Endothelial cell of umbilical vein (primary cell): ENCODE measurements around the gene ZIC4. TPM values are rescaled to one million over a fixed set of nuclear protein-coding genes. Genes with fewer than 3 reads are reported as not detected.

ENCODE experiments used
- BruUV-seq: library from RNA; stranded (reverse); fragments of 400-500 nt; replicated peaks from 2 replicates; lab custom pipeline; 2021; lab: Mats Ljungman, UMichigan
- CTCF ChIA-PET: fragments of 300-600, 350-600 bp; sonication (Branson Sonifier 250); formaldehyde crosslinking; loops from one replicate; lab custom pipeline; 2021; ENCODE audit warnings: antibody characterized with exemption, inconsistent platforms; lab: Charles Lee
- POLR2A ChIA-PET: fragments of 300-600, 350-600 bp; sonication (Branson Sonifier 250); formaldehyde crosslinking; loops from one replicate; lab custom pipeline; 2021; ENCODE audit warnings: antibody characterized with exemption, inconsistent platforms; lab: Charles Lee
- DNase-seq: peaks from one replicate; pipeline ENCODE4 v3.0.0-alpha.2; 2011; ENCODE audit warnings: low read depth, low spot score
- FAIRE-seq: peaks from 2 replicates; lab custom pipeline; 2011; peaks lifted over from hg19 to GRCh38; lab: Jason Lieb, UNC
- H2AFZ ChIP-seq: 2 replicates; pipeline ENCODE4 v1.6.0; 2012; ENCODE audit warnings: low read depth, low read length, control low read depth, inconsistent platforms
- H3K27ac ChIP-seq: 2 replicates; pipeline ENCODE4 v1.5.1; 2011; ENCODE audit warnings: low read depth, mild to moderate bottlenecking, control low read depth, low read length, moderate library complexity; ENCODE audit not compliant: insufficient read depth
- H3K27me3 ChIP-seq, 2 experiments: 2 replicates each; pipeline versions ENCODE4 v1.6.0 to v1.6.1; 2011; ENCODE audit warnings: low read length in 2 of 2, mixed read lengths in 1 of 2; ENCODE audit not compliant: control insufficient read depth in 2 of 2, insufficient read depth in 2 of 2
- H3K36me3 ChIP-seq, 2 experiments: 2 replicates in 1 of 2; 3 replicates in 1 of 2; pipeline ENCODE4 v1.5.1; 2011; ENCODE audit warnings: low read length in 2 of 2, mild to moderate bottlenecking in 1 of 2, moderate library complexity in 1 of 2; ENCODE audit not compliant: control insufficient read depth in 2 of 2, insufficient read depth in 2 of 2; ENCODE audit errors: extremely low read depth in 1 of 2
- H3K4me1 ChIP-seq: 3 replicates; pipeline ENCODE4 v1.5.1; 2011; ENCODE audit warnings: mild to moderate bottlenecking, low read length; ENCODE audit not compliant: control insufficient read depth, insufficient read depth; ENCODE audit errors: extremely low read depth
- H3K4me2 ChIP-seq: 2 replicates; pipeline ENCODE4 v1.6.1; 2011; ENCODE audit warnings: low read length, control low read depth, mixed read lengths; ENCODE audit not compliant: insufficient read depth
- H3K4me3 ChIP-seq, 3 experiments: fragments of 200-600 bp in 1 of 3; sonication (generic), shearing (Covaris generic) in 1 of 3; replicated peaks in 1 of 3; 2 replicates each; pipeline ENCODE4 v1.5.1; 2011 to 2016; ENCODE audit warnings: control low read depth in 3 of 3, low read length in 3 of 3, mild to moderate bottlenecking in 2 of 3, inconsistent platforms in 1 of 3, low read depth in 1 of 3, moderate library complexity in 1 of 3; ENCODE audit not compliant: insufficient read depth in 1 of 3
- H3K79me2 ChIP-seq: 2 replicates; pipeline ENCODE4 v1.6.0; 2012; ENCODE audit warnings: low read length, inconsistent platforms; ENCODE audit not compliant: control insufficient read depth, insufficient read depth
- H3K9ac ChIP-seq: replicated peaks from 2 replicates; pipeline ENCODE3; 2011; ENCODE audit warnings: low read length, control low read depth; ENCODE audit not compliant: insufficient read depth; ENCODE audit errors: extremely low read depth
- H3K9me1 ChIP-seq: replicated peaks from 3 replicates; pipeline ENCODE4 v1.6.0; 2011; ENCODE audit warnings: mild to moderate bottlenecking, low read length; ENCODE audit not compliant: control insufficient read depth, insufficient read depth; ENCODE audit errors: extremely low read depth
- H3K9me3 ChIP-seq: replicated peaks from 2 replicates; pipeline ENCODE4 v1.5.1; 2012; ENCODE audit warnings: low read length, inconsistent platforms; ENCODE audit not compliant: control insufficient read depth, insufficient read depth
- H4K20me1 ChIP-seq: replicated peaks from 2 replicates; pipeline ENCODE3; 2011; ENCODE audit warnings: mild to moderate bottlenecking, low read length; ENCODE audit not compliant: control insufficient read depth, insufficient read depth; ENCODE audit errors: extremely low read depth
- EZH2 ChIP-seq: IDR thresholded peaks from 2 replicates; pipeline ENCODE4 v1.6.1; 2012; ENCODE audit warnings: borderline replicate concordance, low read depth, mild to moderate bottlenecking, moderate library complexity, low read length, inconsistent platforms; ENCODE audit not compliant: severe bottlenecking
- GATA2 ChIP-seq: IDR thresholded peaks from 2 replicates; pipeline ENCODE4 v1.7.0; 2011; ENCODE audit warnings: low read depth, mild to moderate bottlenecking, moderate library complexity, mixed read lengths, low read length; ENCODE audit not compliant: insufficient read length, insufficient read depth
- JUN ChIP-seq: IDR thresholded peaks from 2 replicates; pipeline ENCODE4 v1.6.1; 2011; ENCODE audit warnings: borderline replicate concordance, low read depth; ENCODE audit not compliant: insufficient read length, insufficient read depth
- MYC ChIP-seq: IDR thresholded peaks from one replicate; pipeline ENCODE4 v1.6.1; 2011; ENCODE audit warnings: mild to moderate bottlenecking, low read depth, low read length
- dilution Hi-C: fragments of 300-500 bp; cut with MboI; formaldehyde crosslinking; loops from one replicate; pipeline ENCODE4 v1.15.0; 2019; ENCODE audit warnings: low sequenced_read_pairs; ENCODE audit not compliant: extremely low pct_ligation_motif_present
- intact Hi-C: fragments of 100-400 bp; cut with micrococcal nuclease; formaldehyde crosslinking; loops from one replicate; pipeline ENCODE4 v1.10.0; 2022
- polyA plus RNA-seq, 4 experiments: library from polyadenylated mRNA; depleted of rRNA in 3 of 4; stranded (reverse) in 3 of 4; unstranded in 1 of 4; fragments of >200 nt; gene quantifications; 2 replicates each; pipeline versions ENCODE4 v1.2.1 to v1.2.3, GENCODE V29; 2011 to 2012; ENCODE audit warnings: missing spikeins in 1 of 4
- total RNA-seq: library from RNA; stranded (reverse); gene quantifications from 2 replicates; pipeline ENCODE4 v1.2.3, GENCODE V29; 2021
- TF ChIP-seq, protein P1 (sequence below): IDR thresholded peaks from 2 replicates; pipeline ENCODE4 v1.6.1; 2011; ENCODE audit not compliant: insufficient read depth, insufficient read length
- TF ChIP-seq, protein P2 (sequence below), 2 donors: IDR thresholded peaks; 1 replicate in 1 of 2; 2 replicates in 1 of 2; pipeline ENCODE4 v1.5.1; 2011; ENCODE audit warnings: low read length in 2 of 2, mild to moderate bottlenecking in 2 of 2, moderate library complexity in 2 of 2, control low read depth in 1 of 2, inconsistent platforms in 1 of 2, low read depth in 1 of 2; ENCODE audit not compliant: insufficient read depth in 1 of 2; ENCODE audit errors: extremely low read depth in 1 of 2

ZIC4 gene
- total and polyA plus RNA-seq, 2 donors (not counting 3 experiments of a cell fraction or from before 2014, with no cell fraction given) = not detected

DNA sequence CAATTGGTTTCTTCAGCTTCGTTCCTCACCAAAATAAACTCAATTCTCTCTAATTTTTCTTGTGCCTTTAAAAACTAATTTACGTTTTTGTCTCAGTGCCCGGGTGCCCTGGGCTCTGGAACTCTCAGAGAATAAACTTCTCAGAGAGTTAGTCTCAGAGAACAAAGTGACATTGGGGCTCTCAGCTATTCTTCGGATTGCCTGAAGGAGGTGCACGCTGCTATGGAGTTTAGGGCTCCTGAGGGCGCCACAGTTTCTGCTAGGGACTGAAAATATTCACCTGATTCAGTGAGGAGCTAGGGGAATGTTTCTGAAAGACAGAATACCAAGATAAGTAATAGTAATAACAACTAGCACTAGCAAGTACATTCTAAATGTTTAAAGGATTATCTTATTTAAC, 22.7 kb downstream of the ZIC4 start:
- Histone ChIP-seq H3K4me1 (no peaks in the 10 kb centered on the region), H4K20me1 (no peaks in the 10 kb centered on the region), H3K9me3 (no peaks in the 10 kb centered on the region), H2AFZ (no peak overlapping the region), H3K9me1 (no peaks in the 10 kb centered on the region), H3K4me2 (no peak overlapping the region), H3K27me3 (peaks cover 90 to 99% of the 10 kb centered on the region in 2 experiments), H3K79me2 (no peaks in the 10 kb centered on the region), H3K36me3 (no peaks in the 10 kb centered on the region), H3K9ac (no peak overlapping the region), H3K27ac (no peak overlapping the region), H3K4me3 (no peak overlapping the region)
- intact Hi-C loops (loop anchor here (1.0 to 10.0 kb wide), 2 partner anchors 231 to 694 kb away; no protein-coding TSS in a partner anchor), dilution Hi-C loops (no loop called here)
- CTCF ChIA-PET = interaction anchor here (0.8 to 2.7 kb wide), 20 partner anchors 9 to 983 kb away, joined by 3 to 32 read pairs (median 4); no protein-coding TSS in a partner anchor
- no TSS peak for BruUV-seq
- TF ChIP-seq MYC = no peak
- TF ChIP-seq, protein P1, sequence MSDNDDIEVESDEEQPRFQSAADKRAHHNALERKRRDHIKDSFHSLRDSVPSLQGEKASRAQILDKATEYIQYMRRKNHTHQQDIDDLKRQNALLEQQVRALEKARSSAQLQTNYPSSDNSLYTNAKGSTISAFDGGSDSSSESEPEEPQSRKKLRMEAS = no peak
- TF ChIP-seq, protein P2, sequence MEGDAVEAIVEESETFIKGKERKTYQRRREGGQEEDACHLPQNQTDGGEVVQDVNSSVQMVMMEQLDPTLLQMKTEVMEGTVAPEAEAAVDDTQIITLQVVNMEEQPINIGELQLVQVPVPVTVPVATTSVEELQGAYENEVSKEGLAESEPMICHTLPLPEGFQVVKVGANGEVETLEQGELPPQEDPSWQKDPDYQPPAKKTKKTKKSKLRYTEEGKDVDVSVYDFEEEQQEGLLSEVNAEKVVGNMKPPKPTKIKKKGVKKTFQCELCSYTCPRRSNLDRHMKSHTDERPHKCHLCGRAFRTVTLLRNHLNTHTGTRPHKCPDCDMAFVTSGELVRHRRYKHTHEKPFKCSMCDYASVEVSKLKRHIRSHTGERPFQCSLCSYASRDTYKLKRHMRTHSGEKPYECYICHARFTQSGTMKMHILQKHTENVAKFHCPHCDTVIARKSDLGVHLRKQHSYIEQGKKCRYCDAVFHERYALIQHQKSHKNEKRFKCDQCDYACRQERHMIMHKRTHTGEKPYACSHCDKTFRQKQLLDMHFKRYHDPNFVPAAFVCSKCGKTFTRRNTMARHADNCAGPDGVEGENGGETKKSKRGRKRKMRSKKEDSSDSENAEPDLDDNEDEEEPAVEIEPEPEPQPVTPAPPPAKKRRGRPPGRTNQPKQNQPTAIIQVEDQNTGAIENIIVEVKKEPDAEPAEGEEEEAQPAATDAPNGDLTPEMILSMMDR (IDR thresholded peaks at IDR 0.05; ENCODE audit: extremely low read depth in 1 of 2, insufficient read depth in 1 of 2, low read depth in 1 of 2, low read length in 2 of 2) = peak; percentile 27 to 38
- TF ChIP-seq JUN = no peak
- POLR2A ChIA-PET = no interaction called here
- DNase-seq = no peak
- FAIRE-seq = no peak

DNA sequence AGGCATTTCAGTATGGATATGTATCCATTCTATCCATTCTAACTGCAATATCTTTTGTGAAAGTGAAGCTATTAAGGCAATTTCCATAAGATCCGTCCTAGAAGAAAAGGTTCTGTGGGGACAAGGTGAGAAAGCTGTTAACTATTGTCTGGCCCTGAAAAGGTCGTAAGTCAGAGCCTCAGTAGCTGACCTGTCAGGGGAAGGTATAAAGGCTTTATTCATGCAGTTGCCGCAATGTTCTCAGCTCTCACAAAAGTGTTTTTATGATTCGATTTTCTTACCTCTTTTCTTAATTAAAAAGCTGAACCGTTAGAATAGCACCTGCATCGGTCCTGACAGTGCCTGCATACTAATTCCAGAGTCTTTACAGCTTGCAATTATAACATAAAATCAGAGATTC, 24.7 kb downstream of the ZIC4 start:
- Histone ChIP-seq H3K79me2 (no peaks in the 10 kb centered on the region), H3K9me3 (no peaks in the 10 kb centered on the region), H3K9me1 (no peaks in the 10 kb centered on the region), H3K36me3 (no peaks in the 10 kb centered on the region), H3K4me3 (no peak overlapping the region), H4K20me1 (no peaks in the 10 kb centered on the region), H3K27ac (no peak overlapping the region), H2AFZ (no peak overlapping the region), H3K9ac (no peak overlapping the region), H3K4me2 (no peak overlapping the region), H3K27me3 (peaks cover 90 to 99% of the 10 kb centered on the region in 2 experiments), H3K4me1 (no peaks in the 10 kb centered on the region)
- FAIRE-seq = no peak
- DNase-seq = no peak
- POLR2A ChIA-PET = no interaction called here
- no TSS peak for BruUV-seq
- no peak for TF ChIP-seq GATA2
- peak; percentile 7 for TF ChIP-seq EZH2
- intact Hi-C loops (loop anchor here (10.0 kb wide), 1 partner anchor 233 kb away; no protein-coding TSS in a partner anchor), dilution Hi-C loops (no loop called here)
- CTCF ChIA-PET = interaction anchor here (1.7 kb wide), 1 partner anchor 11 kb away, joined by 8 read pairs; no protein-coding TSS in a partner anchor
